Peyer's patch (tissue), 4 donors: ENCODE measurements around the gene WDR7.

Experiments used
- POLR2A ChIP-seq, 2 donors: fragments of 450-650 bp; IDR thresholded peaks; one replicate each; pipeline ENCODE4 v1.5.1; 2017; ENCODE audit warnings: antibody characterized with exemption in 2 of 2, mild to moderate bottlenecking in 2 of 2, moderate library complexity in 2 of 2
- TF ChIP-seq, protein P1 (sequence below), 6 experiments: fragments of 450-650 bp in 4 of 6; fragments of 200-600 bp in 2 of 6; sonication (generic) in 1 of 6; IDR thresholded peaks; one replicate each; pipeline ENCODE4 v1.5.1; 2017 to 2019; ENCODE audit warnings: antibody characterized with exemption in 6 of 6, mild to moderate bottlenecking in 3 of 6, moderate library complexity in 1 of 6

- TF ChIP-seq, protein P1, sequence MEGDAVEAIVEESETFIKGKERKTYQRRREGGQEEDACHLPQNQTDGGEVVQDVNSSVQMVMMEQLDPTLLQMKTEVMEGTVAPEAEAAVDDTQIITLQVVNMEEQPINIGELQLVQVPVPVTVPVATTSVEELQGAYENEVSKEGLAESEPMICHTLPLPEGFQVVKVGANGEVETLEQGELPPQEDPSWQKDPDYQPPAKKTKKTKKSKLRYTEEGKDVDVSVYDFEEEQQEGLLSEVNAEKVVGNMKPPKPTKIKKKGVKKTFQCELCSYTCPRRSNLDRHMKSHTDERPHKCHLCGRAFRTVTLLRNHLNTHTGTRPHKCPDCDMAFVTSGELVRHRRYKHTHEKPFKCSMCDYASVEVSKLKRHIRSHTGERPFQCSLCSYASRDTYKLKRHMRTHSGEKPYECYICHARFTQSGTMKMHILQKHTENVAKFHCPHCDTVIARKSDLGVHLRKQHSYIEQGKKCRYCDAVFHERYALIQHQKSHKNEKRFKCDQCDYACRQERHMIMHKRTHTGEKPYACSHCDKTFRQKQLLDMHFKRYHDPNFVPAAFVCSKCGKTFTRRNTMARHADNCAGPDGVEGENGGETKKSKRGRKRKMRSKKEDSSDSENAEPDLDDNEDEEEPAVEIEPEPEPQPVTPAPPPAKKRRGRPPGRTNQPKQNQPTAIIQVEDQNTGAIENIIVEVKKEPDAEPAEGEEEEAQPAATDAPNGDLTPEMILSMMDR (IDR thresholded peaks at IDR 0.05), result no peak
- TF ChIP-seq POLR2A (IDR thresholded peaks at IDR 0.05), result no peak
Measured at GRCh38 chr18:57086163-57086562, 435.0 kb downstream of the WDR7 start.
